ENCODE measurements around the gene NCOA1. TPM values are rescaled to one million over a fixed set of nuclear protein-coding genes. Genes with fewer than 3 reads are reported as not detected.
"Not testable (repeated sequence)": the region's sequence is repeated elsewhere in the genome, so short reads cannot be mapped to it uniquely, and the experiment has no call there.

The NCOA1 gene
- polyA plus RNA-seq, 3 donors from 2014 or later, result 21.2 to 35.0 (median 25.6) TPM

DNA sequence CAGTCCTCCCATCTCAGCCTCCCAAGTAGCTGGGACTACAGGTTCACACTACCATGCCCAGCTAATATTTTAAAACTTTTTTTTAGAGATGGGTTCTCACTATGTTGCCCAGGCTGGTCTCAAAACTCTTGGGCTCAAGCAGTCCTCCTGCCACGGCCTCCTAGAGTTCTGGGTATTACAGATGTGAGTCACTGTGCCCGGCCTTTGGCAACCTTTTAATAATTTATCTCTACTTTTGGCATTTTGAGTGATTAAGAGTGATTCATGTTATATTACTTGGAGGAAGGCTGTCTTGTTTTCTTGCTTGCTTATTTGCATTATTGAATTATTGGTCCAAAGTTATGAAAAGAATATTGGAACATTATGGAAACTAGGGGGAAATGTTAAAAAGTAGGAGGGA lies 24.3 kb downstream of the NCOA1 start:
- no peaks in the 10 kb centered on the region for H3K36me3 Mint-ChIP-seq
- H3K9me3 Mint-ChIP-seq, result no peaks in the 10 kb centered on the region
- H3K27me3 Mint-ChIP-seq (ENCODE audit: low read depth in 3 of 3), result peaks cover 0 to 2% (median 2%) of the 10 kb centered on the region in 3 donors
- peak overlapping the region in 4 of 5 donors; percentile 20 to 57 (median 55) for H3K4me3 Mint-ChIP-seq
- no peak for DNase-seq
- H3K27ac Mint-ChIP-seq, result peak overlapping the region; percentile 58 to 86 (median 78)
- H3K4me1 Mint-ChIP-seq, result peaks cover 77 to 87% of the 10 kb centered on the region in 2 donors

DNA sequence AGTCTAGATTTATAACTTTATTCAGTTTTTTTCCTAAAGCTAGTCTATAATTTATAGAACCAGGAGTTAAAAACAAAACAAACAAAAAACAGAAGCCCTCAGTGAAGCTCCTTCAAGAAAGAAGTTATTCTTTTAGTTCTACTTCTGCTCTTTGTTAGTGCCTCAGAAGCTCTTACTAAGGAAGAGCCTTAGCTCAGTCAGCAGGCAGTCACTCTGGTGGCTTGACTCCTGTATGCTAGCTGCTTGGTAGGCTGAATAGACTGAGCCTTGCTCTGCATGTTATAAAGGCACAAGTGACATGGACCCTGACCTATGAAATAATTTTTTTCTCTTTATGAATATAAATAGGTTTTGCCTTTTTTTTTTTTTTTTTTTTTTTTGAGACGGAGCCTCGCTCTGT lies 24.8 kb downstream of the NCOA1 start:
- H3K36me3 Mint-ChIP-seq, result no peaks in the 10 kb centered on the region
- H3K27me3 Mint-ChIP-seq (ENCODE audit: low read depth in 3 of 3), result peaks cover 0 to 2% (median 2%) of the 10 kb centered on the region in 3 donors
- peak overlapping the region in 5 of 6 donors; percentile 58 to 86 (median 76) for H3K27ac Mint-ChIP-seq
- H3K4me1 Mint-ChIP-seq, result peaks cover 77 to 87% of the 10 kb centered on the region in 2 donors
- H3K4me3 Mint-ChIP-seq, result peak overlapping the region in 4 of 5 donors; percentile 39 to 57 (median 55)
- peak in 1 of 3 donors; percentile 12 for DNase-seq
- no peaks in the 10 kb centered on the region for H3K9me3 Mint-ChIP-seq

DNA sequence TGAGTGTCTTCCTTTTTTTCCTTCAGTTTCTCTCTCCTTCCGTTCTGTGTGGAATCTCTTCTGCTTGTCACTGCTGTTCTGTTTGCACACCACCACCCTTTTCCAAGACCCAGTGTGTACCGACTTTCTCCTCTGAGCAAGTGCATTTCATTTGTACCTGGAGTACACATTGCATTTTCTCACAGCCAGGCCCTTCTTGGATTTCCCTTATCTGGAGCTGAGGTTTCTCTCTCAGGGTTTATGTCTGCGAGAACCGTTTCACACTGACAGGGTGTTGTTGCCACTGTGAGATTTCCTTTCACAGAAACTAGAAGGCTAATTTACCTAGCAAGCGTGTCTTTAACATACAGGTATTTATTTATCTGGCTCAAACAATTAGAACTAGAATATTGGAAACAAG lies 26.2 kb downstream of the NCOA1 start:
- Mint-ChIP-seq H3K9me3 (no peaks in the 10 kb centered on the region), H3K27me3 (ENCODE audit: low read depth in 3 of 3) (peaks cover 0 to 2% (median 2%) of the 10 kb centered on the region in 3 donors), H3K27ac (peak overlapping the region; percentile 85 to 98 (median 96)), H3K4me1 (peaks cover 77 to 87% of the 10 kb centered on the region in 2 donors), H3K36me3 (no peaks in the 10 kb centered on the region), H3K4me3 (peak overlapping the region; percentile 84 to 94 (median 87))
- DNase-seq, result peak; percentile 40 to 55 (median 47)

DNA sequence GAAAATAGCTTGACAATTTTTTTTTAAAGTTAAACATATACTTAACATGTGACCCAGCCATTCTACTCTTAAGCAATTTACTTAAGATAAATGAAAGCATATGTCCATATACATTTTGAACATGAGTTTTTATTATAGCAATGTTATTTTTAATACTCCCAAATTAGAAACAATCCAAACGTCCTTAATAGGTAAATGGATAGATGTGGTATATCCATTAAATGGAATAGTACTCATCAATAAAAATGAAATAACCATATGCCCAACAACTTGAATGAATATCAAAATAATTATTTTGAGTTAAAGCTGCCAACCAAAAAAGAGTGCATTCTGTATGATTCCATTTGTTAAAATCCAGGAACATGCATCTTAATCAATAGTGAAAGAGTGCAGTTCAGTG lies 29.1 kb downstream of the NCOA1 start:
- peak overlapping the region in 1 of 5 donors; percentile 78 for H3K4me3 Mint-ChIP-seq
- H3K4me1 Mint-ChIP-seq, result peaks cover 71 to 74% of the 10 kb centered on the region in 2 donors
- DNase-seq, result no peak

DNA sequence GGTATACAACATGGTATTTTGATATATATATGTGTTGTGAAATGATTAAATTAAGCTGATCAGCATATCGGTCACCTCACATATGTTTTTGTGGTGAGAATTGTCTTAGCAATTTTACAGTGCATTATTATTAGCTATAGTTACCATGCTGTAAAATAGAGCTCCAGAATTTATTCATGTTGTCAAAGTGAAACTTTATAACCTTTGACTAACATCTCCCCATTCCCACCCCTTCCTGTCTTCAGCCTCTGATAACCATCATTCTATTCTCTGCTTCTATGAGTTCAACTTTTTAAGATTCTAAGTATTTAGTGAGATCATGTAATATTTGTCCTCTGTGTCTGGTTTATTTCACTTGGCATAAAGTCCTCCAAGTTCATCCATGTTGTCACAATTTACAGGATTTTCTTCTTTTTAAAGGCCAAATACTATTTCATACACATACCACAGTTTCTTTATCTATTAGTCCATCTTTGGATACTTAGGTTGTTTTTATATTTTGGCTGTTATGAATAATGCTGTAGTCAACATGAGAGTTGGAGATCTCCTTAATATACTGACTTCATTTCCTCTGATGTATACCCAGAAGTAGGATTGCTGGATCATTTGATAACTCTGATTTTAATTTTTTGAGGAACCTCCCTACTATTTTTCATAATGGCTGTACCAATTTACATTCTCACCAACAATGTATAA lies 30.3 kb downstream of the NCOA1 start:
- peaks cover 0 to 2% (median 0%) of the 10 kb centered on the region in 3 donors for H3K27me3 Mint-ChIP-seq (ENCODE audit: low read depth in 3 of 3)
- peak overlapping the region; percentile 30 to 85 (median 76) for H3K27ac Mint-ChIP-seq
- H3K4me3 Mint-ChIP-seq, result peak overlapping the region; percentile 23 to 78 (median 73)
- no peak for DNase-seq
- H3K4me1 Mint-ChIP-seq, result peaks cover 70 to 78% of the 10 kb centered on the region in 2 donors
- H3K36me3 Mint-ChIP-seq, result no peaks in the 10 kb centered on the region
- H3K9me3 Mint-ChIP-seq, result no peaks in the 10 kb centered on the region

More for the DNA sequence above, 29.1 kb downstream of the NCOA1 start:
- Mint-ChIP-seq H3K27ac (peak overlapping the region in 3 of 6 donors; percentile 77 to 85 (median 79)), H3K36me3 (no peaks in the 10 kb centered on the region), H3K27me3 (ENCODE audit: low read depth in 3 of 3) (peaks cover 0 to 2% (median 0%) of the 10 kb centered on the region in 3 donors), H3K9me3 (no peaks in the 10 kb centered on the region)

DNA sequence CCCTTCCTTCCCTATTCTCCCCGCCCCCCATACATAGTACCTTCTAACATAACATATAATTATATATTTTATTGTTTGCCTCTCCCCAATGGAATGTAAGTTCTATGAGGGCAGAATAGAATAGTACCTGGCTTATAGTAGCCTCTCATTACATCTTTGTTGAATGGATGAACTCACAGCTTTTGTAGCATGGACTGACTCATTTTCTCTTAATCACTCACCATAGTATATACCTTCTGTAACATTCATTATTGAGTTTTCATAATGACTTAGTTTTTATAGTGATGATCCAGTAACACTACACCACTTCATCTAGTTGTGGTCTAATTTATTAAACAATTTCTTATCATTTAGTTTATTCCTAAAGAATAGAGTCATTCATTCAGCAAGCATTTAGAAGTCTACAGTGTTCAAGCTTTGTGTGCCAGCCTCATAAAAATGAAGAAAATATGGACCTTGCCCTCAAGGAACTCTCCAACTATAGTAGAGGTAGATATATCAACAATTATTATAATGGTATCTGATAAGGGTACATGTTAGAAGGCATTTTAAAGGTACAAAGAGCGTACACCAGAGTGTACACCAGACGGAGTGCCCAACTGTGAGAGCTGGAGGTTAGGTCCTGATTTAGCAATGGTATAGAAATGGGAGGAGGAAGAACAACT lies 31.1 kb downstream of the NCOA1 start:
- no peaks in the 10 kb centered on the region for H3K9me3 Mint-ChIP-seq
- peak overlapping the region; percentile 55 to 85 (median 76) for H3K27ac Mint-ChIP-seq
- peak overlapping the region in 2 of 5 donors; percentile 23 to 78 for H3K4me3 Mint-ChIP-seq
- no peak for DNase-seq
- H3K27me3 Mint-ChIP-seq (ENCODE audit: low read depth in 3 of 3), result peaks cover 0 to 1% (median 0%) of the 10 kb centered on the region in 3 donors
- H3K36me3 Mint-ChIP-seq, result no peaks in the 10 kb centered on the region
- peaks cover 69 to 78% of the 10 kb centered on the region in 2 donors for H3K4me1 Mint-ChIP-seq

DNA sequence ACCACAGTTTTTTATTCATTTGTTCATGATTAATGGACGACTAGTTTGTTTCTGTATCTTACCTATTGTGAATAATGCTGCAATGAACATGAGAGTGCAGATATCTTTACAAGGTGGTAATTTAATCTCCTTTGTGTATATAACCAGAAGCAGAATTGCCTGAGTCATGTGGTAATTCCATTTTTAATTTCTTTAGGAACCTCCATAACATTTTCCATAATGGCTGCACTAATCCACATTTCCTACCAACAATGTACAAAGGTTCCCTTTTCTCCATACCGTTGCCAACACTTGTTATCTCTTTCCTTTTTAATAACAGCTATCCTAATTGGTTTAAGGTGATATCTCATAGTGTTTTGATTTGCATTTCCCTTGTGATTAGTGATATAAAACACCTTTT lies 36.5 kb downstream of the NCOA1 start:
- H3K36me3 Mint-ChIP-seq, result no peaks in the 10 kb centered on the region
- H3K27ac Mint-ChIP-seq, result peak overlapping the region in 2 of 6 donors; percentile 1
- peaks cover 0 to 2% (median 2%) of the 10 kb centered on the region in 3 donors for H3K27me3 Mint-ChIP-seq (ENCODE audit: low read depth in 3 of 3)
- DNase-seq, result no peak
- peaks cover 0 to 7% (median 5%) of the 10 kb centered on the region in 6 donors for H3K9me3 Mint-ChIP-seq
- H3K4me3 Mint-ChIP-seq, result no peak overlapping the region
- H3K4me1 Mint-ChIP-seq, result peaks cover 58 to 64% of the 10 kb centered on the region in 2 donors

DNA sequence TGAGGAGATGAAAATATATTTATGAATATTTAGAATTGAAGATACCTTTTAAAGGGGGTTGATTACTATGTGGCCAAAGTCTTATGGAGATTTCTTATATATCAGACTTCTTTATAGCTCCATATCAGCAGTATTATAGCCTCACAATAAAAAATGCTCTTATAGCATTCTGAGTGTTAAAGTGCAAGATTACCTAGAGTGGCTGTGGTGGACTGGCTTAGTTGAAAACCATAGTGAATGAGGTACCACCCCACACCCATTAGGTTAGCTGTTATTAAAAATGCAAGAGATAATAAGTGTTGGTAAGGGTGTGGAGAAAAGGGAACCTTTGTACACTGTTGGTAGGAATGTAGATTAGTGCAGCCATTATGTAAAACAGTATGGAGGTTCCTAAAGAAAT lies 39.7 kb downstream of the NCOA1 start:
- Mint-ChIP-seq H3K9me3 (peaks cover 0 to 9% (median 5%) of the 10 kb centered on the region in 6 donors), H3K36me3 (peaks cover 0 to 2% (median 0%) of the 10 kb centered on the region in 3 donors), H3K4me1 (peaks cover 79 to 81% of the 10 kb centered on the region in 2 donors), H3K4me3 (peak overlapping the region in 1 of 5 donors; percentile 26), H3K27ac (peak overlapping the region in 2 of 6 donors; percentile 15 to 54), H3K27me3 (ENCODE audit: low read depth in 3 of 3) (peaks cover 0 to 4% (median 2%) of the 10 kb centered on the region in 3 donors)
- no peak for DNase-seq

DNA sequence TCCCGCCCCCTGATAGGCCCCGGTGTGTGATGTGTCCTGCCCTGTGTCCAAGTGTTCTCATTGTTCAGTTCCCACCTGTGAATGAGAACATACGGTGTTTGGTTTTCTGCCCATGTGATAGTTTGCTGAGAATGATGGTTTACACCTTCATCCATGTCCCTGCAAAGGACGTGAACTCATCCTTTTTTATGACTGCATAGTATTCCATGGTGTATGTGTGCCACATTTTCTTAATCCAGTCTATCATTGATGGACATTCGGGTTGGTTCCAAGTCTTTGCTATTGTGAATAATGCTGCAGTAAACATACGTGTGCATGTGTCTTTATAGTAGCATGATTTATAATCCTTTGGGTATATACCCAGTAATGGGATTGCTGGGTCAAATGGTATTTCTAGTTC lies 40.6 kb downstream of the NCOA1 start:
- H3K4me1 Mint-ChIP-seq, result peaks cover 81 to 82% of the 10 kb centered on the region in 2 donors
- not testable (repeated sequence) for H3K36me3 Mint-ChIP-seq; H3K27me3 Mint-ChIP-seq (ENCODE audit: low read depth in 3 of 3); DNase-seq; H3K9me3 Mint-ChIP-seq; H3K4me3 Mint-ChIP-seq
- peak overlapping the region in 1 of 6 donors; percentile 65 for H3K27ac Mint-ChIP-seq

DNA sequence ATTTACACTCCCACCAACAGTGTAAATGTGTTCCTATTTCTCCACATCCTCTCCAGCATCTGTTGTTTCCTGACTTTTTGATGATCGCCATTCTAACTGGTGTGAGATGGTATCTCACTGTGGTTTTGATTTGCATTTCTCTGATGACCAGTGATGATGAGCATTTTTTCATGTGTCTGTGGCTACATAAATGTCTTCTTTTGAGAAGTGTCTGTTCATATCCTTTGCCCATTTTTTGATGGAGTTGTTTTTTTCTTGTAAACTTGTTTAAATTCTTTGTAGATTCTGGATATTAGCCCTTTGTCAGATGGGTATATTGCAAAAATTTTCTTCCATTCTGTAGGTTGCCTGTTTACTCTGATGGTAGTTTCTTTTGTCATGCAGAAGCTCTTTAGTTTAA lies 41.0 kb downstream of the NCOA1 start:
- not testable (repeated sequence) for H3K36me3 Mint-ChIP-seq; H3K27me3 Mint-ChIP-seq (ENCODE audit: low read depth in 3 of 3); H3K9me3 Mint-ChIP-seq; DNase-seq
- Mint-ChIP-seq H3K4me1 (peaks cover 81 to 82% of the 10 kb centered on the region in 2 donors), H3K27ac (peak overlapping the region in 4 of 6 donors; percentile 6 to 70 (median 64)), H3K4me3 (peak overlapping the region in 2 of 5 donors; percentile 22 to 23)

DNA sequence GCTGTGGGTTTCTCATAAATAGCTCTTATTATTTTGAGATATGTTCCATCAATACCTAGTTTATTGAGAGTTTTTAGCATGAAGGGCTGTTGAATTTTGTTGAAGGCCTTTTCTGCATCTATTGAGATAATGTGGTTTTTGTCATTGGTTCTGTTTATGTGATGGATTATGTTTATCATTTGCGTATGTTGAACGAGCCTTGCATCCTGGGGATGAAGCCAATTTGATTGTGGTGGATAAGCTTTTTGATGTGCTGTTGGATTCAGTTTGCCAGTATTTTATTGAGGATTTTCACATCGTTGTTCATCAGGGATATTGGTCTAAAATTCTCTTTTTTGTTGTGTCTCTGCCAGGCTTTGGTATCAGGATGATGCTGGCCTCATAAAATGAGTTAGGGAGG lies 42.5 kb downstream of the NCOA1 start:
- H3K4me3 Mint-ChIP-seq; H3K36me3 Mint-ChIP-seq; H3K9me3 Mint-ChIP-seq; H3K27me3 Mint-ChIP-seq (ENCODE audit: low read depth in 3 of 3); DNase-seq: not testable (repeated sequence)
- peaks cover 77 to 85% of the 10 kb centered on the region in 2 donors for H3K4me1 Mint-ChIP-seq
- H3K27ac Mint-ChIP-seq, result peak overlapping the region in 2 of 6 donors; percentile 33 to 34

DNA sequence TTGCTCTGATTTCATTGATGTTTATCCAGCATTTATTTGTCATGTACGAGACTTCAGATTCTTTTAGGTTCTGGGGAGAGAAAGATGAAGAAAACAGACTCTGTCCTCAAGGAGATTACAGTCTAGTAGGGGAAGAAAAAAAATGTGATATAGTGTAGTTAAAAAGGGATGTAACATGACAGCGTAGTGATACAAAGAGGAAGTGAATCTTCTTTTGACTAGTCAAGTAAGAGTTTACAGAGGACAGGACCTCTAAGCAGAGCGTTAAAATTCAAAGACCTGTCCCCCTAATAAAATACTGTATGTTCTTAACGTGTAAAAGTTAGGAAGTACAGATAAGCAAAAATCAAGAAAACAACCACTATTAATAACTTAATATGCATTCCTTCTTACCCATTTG lies 47.7 kb downstream of the NCOA1 start:
- H3K27me3 Mint-ChIP-seq (ENCODE audit: low read depth in 3 of 3), result peaks cover 0 to 5% (median 0%) of the 10 kb centered on the region in 3 donors
- peaks cover 75 to 99% of the 10 kb centered on the region in 2 donors for H3K4me1 Mint-ChIP-seq
- no peak for DNase-seq
- no peak overlapping the region for H3K4me3 Mint-ChIP-seq
- H3K9me3 Mint-ChIP-seq, result peaks cover 0 to 5% (median 0%) of the 10 kb centered on the region in 6 donors
- H3K27ac Mint-ChIP-seq, result peak overlapping the region in 2 of 6 donors; percentile 5 to 8
- no peaks in the 10 kb centered on the region for H3K36me3 Mint-ChIP-seq

DNA sequence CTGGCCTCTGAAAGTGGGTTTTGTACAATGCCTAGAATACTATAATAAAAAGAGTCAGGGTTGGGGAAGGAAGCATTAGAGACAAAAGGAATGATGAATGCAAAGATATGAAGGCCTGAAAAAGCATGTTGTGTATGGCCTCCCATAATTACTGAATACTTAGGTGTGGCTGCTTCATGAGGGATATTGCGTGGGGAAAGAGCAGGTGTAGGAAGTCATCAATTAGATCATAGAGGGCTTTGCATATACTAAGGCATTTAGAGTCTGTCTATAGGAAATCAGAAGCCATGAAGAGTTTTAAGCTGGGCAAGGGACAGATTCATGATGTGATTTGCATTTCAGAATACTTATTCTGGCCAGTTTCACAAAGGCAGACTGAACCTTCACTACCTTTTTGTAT lies 48.2 kb downstream of the NCOA1 start:
- H3K36me3 Mint-ChIP-seq, result peaks cover 0 to 3% (median 0%) of the 10 kb centered on the region in 3 donors
- H3K4me1 Mint-ChIP-seq, result peaks cover 75 to 99% of the 10 kb centered on the region in 2 donors
- H3K27ac Mint-ChIP-seq, result peak overlapping the region in 1 of 6 donors; percentile 0
- H3K27me3 Mint-ChIP-seq (ENCODE audit: low read depth in 3 of 3), result peaks cover 0 to 5% (median 0%) of the 10 kb centered on the region in 3 donors
- DNase-seq, result no peak
- no peak overlapping the region for H3K4me3 Mint-ChIP-seq
- peaks cover 0 to 5% (median 0%) of the 10 kb centered on the region in 6 donors for H3K9me3 Mint-ChIP-seq
